GM19351 (cell line): ENCODE data around the gene SRSF9.

Source experiments
- ATAC-seq: cut with Tn5 transposase; IDR thresholded peaks from one replicate; pipeline ENCODE4 v1.9.1; 2021; ENCODE audit warnings: mild to moderate bottlenecking, moderate library complexity; ENCODE audit not compliant: unreplicated experiment

SRSF9 gene

DNA sequence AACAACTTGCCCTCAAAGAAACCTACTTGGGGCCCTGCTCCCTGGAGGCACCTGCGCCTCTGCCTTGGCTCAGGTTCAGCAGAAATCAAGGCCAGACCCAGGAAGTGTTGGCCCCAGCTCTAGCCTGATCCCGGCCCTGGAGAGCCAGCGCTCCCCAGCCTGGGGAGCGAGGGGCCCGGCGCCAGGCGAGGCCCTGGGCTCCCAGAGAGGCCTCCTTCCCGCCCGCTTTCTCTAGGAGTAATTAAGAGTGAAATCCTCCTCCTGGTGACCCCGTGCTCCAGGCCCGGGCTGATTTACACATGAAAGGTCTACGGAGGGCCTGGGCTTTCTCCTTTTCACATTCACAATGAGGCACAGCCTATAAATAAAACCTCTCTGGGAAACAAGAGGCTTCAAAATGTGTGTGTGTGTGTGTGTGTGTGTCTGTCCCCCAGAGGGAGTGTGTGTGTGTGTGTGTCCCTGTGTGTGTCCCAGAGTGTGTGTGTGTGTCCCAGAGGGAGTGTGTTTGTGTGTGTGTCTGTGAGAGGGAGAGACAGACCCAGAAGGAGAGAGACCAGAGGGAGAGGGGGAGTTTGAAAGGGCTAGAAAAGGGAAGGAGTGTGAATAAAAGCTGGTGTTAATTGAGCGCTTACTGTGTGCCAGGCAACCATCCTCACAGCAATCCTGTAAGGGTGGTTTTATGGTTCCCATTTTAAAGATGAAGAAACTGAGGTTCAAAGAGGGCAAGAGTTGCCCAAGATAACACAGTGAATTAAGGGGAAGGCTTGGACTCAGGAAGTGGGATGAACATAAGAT, 55.5 kb downstream of the SRSF9 start:
- no peak for ATAC-seq

DNA sequence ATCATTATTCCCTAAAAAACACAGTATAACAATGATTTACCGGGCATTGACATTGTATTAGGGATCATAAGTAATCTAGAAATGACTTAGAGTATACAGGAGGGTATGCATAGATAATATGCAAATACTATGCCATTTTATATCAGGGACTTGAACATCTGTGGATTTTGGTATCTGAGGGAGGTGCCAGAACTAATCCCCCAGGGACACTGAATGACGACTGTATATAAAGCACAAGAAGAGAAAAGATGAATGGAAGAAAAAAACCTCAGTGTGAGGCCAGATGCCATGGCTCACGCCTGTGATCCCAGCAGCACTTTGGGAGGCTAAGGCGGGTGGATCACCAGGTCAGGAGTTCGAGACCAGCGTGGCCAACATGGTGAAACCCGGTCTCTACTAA, 57.1 kb downstream of the SRSF9 start:
- ATAC-seq: no peak
